Non-pigmented ciliary epithelial cell (primary cell): Measurements from ENCODE around the gene CACNA1A.

ENCODE experiments used
- DNase-seq: peaks from one replicate; pipeline ENCODE4 v3.0.0-alpha.2; 2010; ENCODE audit warnings: low read depth

The CACNA1A gene

GRCh38 chr19:13163609-13164342 lies 342.5 kb downstream of the CACNA1A start:
- DNase-seq, result no peak

- DNase-seq, result peak; percentile 90
Observed at GRCh38 chr19:13162724-13163608, 343.3 kb downstream of the CACNA1A start.

- DNase-seq, result no peak
Observed at GRCh38 chr19:13160557-13160956, 345.7 kb downstream of the CACNA1A start.

GRCh38 chr19:13159713-13160112 lies 346.6 kb downstream of the CACNA1A start:
- no peak for DNase-seq
